Measurements from ENCODE around the gene TAX1BP3. TPM values are rescaled to one million over a fixed set of nuclear protein-coding genes. Genes with fewer than 3 reads are reported as not detected.
"Not testable (repeated sequence)": the region's sequence is repeated elsewhere in the genome, so short reads cannot be mapped to it uniquely, and the experiment has no call there.

Gene TAX1BP3, protein sequence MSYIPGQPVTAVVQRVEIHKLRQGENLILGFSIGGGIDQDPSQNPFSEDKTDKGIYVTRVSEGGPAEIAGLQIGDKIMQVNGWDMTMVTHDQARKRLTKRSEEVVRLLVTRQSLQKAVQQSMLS
- 10 to 100 TPM; 23.7 to 24.5 TPM for total RNA-seq

DNA sequence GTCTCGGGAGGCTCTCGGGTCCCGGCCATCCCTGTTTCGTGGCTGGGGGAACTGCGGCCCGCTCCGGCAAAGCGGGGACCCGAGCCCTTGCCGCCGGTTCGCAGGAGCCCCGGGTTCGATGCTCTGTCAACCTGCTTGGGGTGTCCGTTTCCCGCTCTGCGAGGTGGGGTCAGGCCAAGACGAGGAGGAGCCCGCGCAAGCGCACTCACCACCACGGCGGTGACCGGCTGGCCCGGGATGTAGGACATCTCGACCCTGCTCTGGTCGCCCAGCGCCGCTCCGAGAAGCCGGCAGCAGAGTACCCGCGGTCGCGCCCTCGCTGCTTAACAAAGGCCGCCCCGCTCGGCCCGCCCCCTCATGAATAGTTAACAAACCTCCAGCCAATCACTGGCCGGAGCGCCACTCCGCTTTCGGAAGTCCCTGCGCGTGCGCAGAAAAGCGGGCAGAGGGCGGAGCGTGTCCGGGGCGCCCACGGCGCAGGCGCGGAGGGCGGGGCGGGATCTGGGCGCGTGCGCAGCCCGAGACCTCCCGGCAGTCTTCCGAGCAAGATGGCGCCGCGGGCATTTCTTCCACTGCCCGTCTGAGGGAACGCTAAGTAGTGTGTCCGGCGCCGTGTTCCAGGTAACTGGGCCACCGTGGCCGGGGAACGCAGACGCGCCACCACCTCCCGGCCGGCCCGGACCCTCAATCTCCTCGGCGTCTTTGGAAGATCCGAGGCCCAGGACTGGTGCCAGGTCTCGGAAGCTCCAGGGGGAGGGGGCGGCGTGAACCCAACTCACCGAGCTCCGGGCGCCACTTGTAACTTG, at the start of gene TAX1BP3, which contains the start of gene EMC6:
Gene TAX1BP3, minus strand, starts transcription at position 300 of the 806 bp plus-strand sequence. Its CDS starts 52 bp downstream, at position 248.
Gene EMC6, plus strand, starts transcription at position 534 of the 806 bp plus-strand sequence. CDS start 335 bp downstream, outside the sequence.
- intact Hi-C loops (cut with micrococcal nuclease) = loop anchor here (1.0 to 2.0 kb wide), 2 partner anchors 28 to 178 kb away; partner anchors contain the start of gene NCBP3
- no peaks in the 10 kb centered on the region for H3K27me3 Mint-ChIP-seq
- peak; percentile 99 for DNase-seq
- H3K4me3 Mint-ChIP-seq = peak within 1 kb of the TSS; percentile 94
- H3K4me1 Mint-ChIP-seq (ENCODE audit: low read depth) = peaks cover 17% of the 10 kb centered on the region
- no peaks in the 10 kb centered on the region for H3K9me3 Mint-ChIP-seq
- H3K27ac Mint-ChIP-seq = peak within 1 kb of the TSS; percentile 72
- POLR2A ChIA-PET = interaction anchor here (0.8 to 0.9 kb wide), 2 partner anchors 32 to 55 kb away, joined by 3 to 5 read pairs; partner anchors contain the start of genes CTNS and HASPIN
- CTCF ChIA-PET = interaction anchor here (0.6 to 1.5 kb wide), 3 partner anchors 14 to 33 kb away, joined by 3 read pairs; partner anchors contain the start of genes CTNS and SHPK
- H3K36me3 Mint-ChIP-seq = peaks cover 5% of the 10 kb centered on the region

DNA sequence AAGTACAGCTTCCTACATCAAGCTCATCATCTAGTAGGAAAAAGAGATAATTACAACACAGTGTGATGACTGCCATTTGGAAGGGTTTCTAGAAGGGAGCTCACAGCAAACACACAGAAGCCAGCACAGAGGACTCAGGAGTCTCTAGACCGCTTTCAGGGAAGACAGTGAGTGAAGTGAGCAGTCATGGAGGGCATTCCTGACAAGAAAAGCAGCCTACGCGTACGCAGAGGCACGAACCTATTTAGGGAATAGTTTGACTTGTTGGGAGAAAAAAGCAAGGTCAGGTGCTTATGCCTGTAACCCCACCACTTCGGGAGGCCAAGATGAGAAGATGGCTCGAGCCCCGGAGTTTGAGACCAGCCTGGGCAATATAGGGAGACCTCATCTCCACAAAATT, 46.9 kb upstream of the TAX1BP3 start:
- intact Hi-C loops (cut with micrococcal nuclease) = no loop called here
- POLR2A ChIA-PET = no interaction called here
- H3K27ac Mint-ChIP-seq = no peak overlapping the region

DNA sequence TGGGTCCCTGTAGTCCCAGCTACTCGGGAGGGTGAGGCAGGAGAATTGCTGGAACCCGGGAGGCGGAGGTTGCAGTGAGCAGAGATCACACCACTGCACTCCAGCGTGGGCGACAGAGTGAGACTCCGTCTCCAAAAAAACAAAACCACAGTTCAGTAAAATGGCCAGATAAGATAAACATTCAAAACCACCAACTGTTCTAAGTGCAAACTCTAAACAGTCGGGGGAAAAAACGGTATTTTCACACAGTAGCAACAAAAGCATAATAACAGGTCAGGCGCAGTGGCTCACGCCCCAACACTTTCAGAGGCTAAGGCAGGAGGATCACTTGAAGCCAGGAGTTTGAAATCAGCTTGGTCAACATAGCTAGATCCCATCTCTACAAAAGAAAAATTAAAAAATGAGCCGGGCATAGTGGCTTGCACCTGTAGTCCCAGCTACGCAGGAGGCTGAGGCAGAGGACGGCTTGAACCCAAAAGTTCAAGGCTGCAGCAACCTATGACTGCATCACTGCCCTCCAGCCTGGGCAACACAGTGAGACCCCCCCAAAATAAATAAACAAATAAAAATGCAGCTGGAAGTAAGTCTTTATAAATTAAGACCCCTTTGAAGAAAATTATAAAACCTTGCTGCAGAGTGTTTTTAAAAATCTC, 44.6 kb upstream of the TAX1BP3 start:
- intact Hi-C loops (cut with micrococcal nuclease) = no loop called here
- CTCF ChIA-PET = interaction anchor here (1.3 to 4.2 kb wide), 3 partner anchors 18 to 133 kb away, joined by 4 to 12 read pairs (median 5); partner anchors contain the start of gene P2RX5
- POLR2A ChIA-PET = no interaction called here
- Mint-ChIP-seq H3K9me3 (no peaks in the 10 kb centered on the region), H3K27ac (peak overlapping the region; percentile 83), H3K4me1 (ENCODE audit: low read depth) (peaks cover 54% of the 10 kb centered on the region), H3K27me3 (no peaks in the 10 kb centered on the region), H3K36me3 (peaks cover 45% of the 10 kb centered on the region), H3K4me3 (no peak overlapping the region)
- DNase-seq = peak; percentile 66

More for the DNA sequence above, 46.9 kb upstream of the TAX1BP3 start:
- peaks cover 49% of the 10 kb centered on the region for H3K4me1 Mint-ChIP-seq (ENCODE audit: low read depth)
- no peaks in the 10 kb centered on the region for H3K9me3 Mint-ChIP-seq
- no peaks in the 10 kb centered on the region for H3K27me3 Mint-ChIP-seq
- H3K36me3 Mint-ChIP-seq = peaks cover 60% of the 10 kb centered on the region
- DNase-seq = no peak
- CTCF ChIA-PET = interaction anchor here (4.2 kb wide), 1 partner anchor 22 kb away, joined by 12 read pairs; no protein-coding TSS in a partner anchor
- H3K4me3 Mint-ChIP-seq = no peak overlapping the region

DNA sequence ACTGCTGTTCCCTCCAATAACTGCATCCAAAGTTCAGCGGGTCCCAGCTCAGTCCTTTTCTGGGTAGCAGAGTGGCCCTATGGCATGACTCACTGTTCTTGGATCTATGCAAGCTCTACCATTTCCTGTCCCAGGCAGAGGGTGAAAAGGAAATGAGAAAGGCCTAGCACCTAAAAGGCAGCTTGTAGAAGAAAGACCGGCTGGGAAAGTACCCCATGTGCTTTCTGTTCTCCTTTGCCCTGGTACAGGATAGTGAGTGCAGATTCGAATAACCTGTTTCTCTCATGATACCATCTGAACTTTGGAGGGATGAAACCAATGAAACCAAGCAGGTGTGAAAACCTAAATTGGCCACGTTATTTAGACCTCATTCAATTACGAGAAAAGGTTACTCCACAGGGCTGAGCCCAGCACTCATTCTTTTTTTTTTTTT, 42.6 kb upstream of the TAX1BP3 start:
- ChIA-PET CTCF (interaction anchor here (0.7 to 2.1 kb wide), 9 partner anchors 10 to 135 kb away, joined by 3 to 8 read pairs (median 5); partner anchors contain the start of gene HASPIN), POLR2A (interaction anchor here (0.7 to 2.2 kb wide), 5 partner anchors 10 to 85 kb away, joined by 3 to 24 read pairs (median 9); partner anchors contain the start of genes HASPIN and P2RX5)
- Mint-ChIP-seq H3K27ac (peak overlapping the region; percentile 83), H3K4me3 (peak overlapping the region; percentile 49), H3K9me3 (no peaks in the 10 kb centered on the region), H3K27me3 (no peaks in the 10 kb centered on the region), H3K4me1 (ENCODE audit: low read depth) (peaks cover 48% of the 10 kb centered on the region), H3K36me3 (peaks cover 28% of the 10 kb centered on the region)
- peak; percentile 85 for DNase-seq
- intact Hi-C loops (cut with micrococcal nuclease) = loop anchor here (1.0 kb wide), 4 partner anchors 12 to 71 kb away; partner anchors contain the start of gene HASPIN

DNA sequence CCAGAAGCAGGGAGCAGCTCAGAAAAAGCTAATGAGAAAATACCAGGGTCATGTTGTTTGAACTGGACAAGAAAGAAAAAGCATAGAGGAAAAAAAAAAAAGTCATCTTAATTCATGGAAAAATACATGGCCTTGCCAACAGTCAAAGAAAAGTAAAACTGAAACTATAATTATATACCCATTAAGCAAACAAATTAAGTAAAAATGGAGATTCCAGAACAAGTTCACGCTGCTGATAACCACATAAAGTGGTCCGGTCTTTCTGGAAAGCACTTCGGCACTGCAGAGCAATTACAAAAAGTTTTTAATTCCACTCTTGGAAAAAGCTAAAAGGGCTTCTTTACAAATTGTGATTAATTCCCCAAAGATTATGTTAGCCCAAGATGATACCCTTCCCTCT, 40.0 kb upstream of the TAX1BP3 start:
- Mint-ChIP-seq H3K9me3 (no peaks in the 10 kb centered on the region), H3K36me3 (peaks cover 15% of the 10 kb centered on the region), H3K4me1 (ENCODE audit: low read depth) (peaks cover 44% of the 10 kb centered on the region), H3K4me3 (no peak overlapping the region), H3K27me3 (no peaks in the 10 kb centered on the region), H3K27ac (no peak overlapping the region)
- CTCF ChIA-PET = interaction anchor here (0.9 to 2.4 kb wide), 4 partner anchors 25 to 206 kb away, joined by 3 to 13 read pairs (median 4); no protein-coding TSS in a partner anchor
- intact Hi-C loops (cut with micrococcal nuclease) = loop anchor here (5.0 kb wide), 1 partner anchor 801 kb away; no protein-coding TSS in a partner anchor
- POLR2A ChIA-PET = no interaction called here
- DNase-seq = no peak

DNA sequence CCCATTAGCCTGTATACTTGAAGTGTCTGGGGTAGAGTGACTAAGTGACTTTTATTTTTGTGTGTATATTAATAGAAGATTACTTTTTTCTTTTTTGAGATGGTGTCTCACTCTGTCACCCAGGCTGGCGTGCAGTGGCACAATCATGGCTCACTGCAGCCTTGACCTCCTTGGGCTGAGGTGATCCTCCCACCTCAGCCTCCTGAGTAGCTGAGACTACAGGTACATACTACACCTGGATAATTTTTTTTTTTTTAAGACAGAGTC, 37.3 kb upstream of the TAX1BP3 start:
- H3K9me3 Mint-ChIP-seq, H3K4me3 Mint-ChIP-seq, DNase-seq, H3K27me3 Mint-ChIP-seq, CTCF ChIA-PET, H3K27ac Mint-ChIP-seq, H3K36me3 Mint-ChIP-seq: not testable (repeated sequence)
- intact Hi-C loops (cut with micrococcal nuclease) = loop anchor here (5.0 kb wide), 1 partner anchor 798 kb away; no protein-coding TSS in a partner anchor
- POLR2A ChIA-PET = interaction anchor here (1.2 to 1.3 kb wide), 2 partner anchors 10 to 12 kb away, joined by 3 read pairs; no protein-coding TSS in a partner anchor
- peaks cover 21% of the 10 kb centered on the region for H3K4me1 Mint-ChIP-seq (ENCODE audit: low read depth)

DNA sequence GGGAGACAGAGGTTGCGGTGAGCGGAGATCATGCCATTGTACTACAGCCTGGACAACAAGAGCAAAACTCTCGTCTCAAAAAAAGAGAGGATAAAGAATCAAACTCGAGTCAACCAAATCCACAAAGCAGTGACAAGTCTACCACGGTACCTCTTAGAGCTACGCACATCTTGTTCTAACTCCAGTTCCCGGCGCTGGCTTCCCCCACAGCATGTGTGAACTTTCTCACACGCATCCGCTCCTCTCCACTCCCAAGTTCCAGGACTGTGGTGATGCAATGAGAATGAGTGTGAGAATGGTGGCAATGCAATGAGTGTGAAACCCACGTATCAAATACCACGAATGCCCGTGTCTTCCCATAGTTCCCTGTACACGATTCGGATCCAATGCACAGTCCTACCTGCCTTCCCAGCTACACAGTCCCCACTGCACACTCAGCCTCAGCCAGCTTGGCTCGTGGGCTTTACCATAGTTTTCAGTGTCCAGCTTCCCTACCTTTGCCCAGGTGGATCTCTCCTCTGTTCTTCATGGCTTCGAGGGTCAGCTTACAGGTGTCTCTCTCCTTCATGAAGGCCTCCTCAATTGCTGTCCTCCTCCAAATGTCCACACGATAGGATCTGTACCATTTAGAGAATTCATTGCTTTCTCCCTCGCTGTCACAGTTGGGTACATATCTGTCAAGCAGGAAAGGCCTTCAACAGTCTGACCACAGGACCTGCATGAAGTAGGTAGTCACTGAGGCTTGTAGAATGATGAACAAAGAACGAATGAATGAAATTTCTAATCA, 36.7 kb upstream of the TAX1BP3 start:
- Mint-ChIP-seq H3K9me3 (peaks cover 6% of the 10 kb centered on the region), H3K27ac (no peak overlapping the region), H3K36me3 (peaks cover 9% of the 10 kb centered on the region), H3K4me1 (ENCODE audit: low read depth) (peaks cover 17% of the 10 kb centered on the region), H3K27me3 (no peaks in the 10 kb centered on the region), H3K4me3 (no peak overlapping the region)
- ChIA-PET CTCF (no interaction called here), POLR2A (interaction anchor here (1.2 to 1.3 kb wide), 2 partner anchors 10 to 11 kb away, joined by 3 read pairs; no protein-coding TSS in a partner anchor)
- intact Hi-C loops (cut with micrococcal nuclease) = loop anchor here (5.0 kb wide), 1 partner anchor 798 kb away; no protein-coding TSS in a partner anchor
- no peak for DNase-seq

DNA sequence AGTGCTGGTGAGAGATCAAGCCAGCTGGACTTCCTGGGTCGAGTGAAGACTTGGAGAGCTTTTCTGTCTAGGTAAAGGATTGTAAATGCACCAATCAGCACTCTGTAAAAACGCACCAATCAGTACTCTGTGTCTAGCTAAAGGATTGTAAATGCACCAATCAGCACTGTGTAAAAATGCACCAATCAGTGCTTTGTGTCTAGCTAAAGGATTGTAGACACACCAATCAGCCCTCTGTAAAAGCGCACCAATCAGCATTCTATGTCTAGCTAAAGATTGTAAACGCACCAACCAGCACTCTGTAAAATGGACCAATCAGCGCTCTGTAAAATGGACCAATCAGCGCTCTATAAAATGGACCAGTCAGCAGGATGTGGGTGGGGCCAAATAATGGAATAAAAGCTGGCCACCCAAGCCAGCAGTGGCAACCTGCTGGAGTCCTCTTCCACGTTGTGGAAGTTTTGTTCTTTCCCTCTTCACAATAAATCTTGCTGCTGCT, 33.7 kb upstream of the TAX1BP3 start:
- POLR2A ChIA-PET; H3K4me1 Mint-ChIP-seq (ENCODE audit: low read depth); H3K27ac Mint-ChIP-seq; H3K27me3 Mint-ChIP-seq; H3K36me3 Mint-ChIP-seq; DNase-seq; H3K4me3 Mint-ChIP-seq; intact Hi-C loops (cut with micrococcal nuclease): not testable (repeated sequence)
- peaks cover 14% of the 10 kb centered on the region for H3K9me3 Mint-ChIP-seq
- CTCF ChIA-PET = interaction anchor here (1.1 to 1.2 kb wide), 2 partner anchors 19 to 136 kb away, joined by 3 to 4 read pairs; no protein-coding TSS in a partner anchor

DNA sequence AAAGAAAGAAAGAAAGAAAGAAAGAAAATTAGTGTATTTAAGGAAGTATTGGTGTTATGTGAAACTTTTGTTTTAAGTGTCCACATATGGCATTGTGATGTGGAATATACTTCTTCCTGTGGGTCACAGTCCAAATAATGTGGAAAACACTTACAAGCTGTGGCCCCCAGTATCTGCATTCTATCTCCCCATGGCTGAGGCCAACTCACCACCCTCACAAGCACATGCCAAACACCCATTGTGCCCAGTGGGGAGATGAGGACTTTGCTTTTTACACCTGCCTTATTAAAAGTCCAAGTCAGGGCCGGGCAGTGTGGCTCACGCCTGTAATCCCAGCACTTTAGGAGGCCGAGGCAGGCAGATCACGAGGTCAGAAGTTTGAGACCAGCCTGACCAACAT, 31.6 kb upstream of the TAX1BP3 start:
- H3K4me1 Mint-ChIP-seq (ENCODE audit: low read depth) = peaks cover 3% of the 10 kb centered on the region
- ChIA-PET POLR2A (no interaction called here), CTCF (interaction anchor here (1.2 kb wide), 1 partner anchor 17 kb away, joined by 5 read pairs; no protein-coding TSS in a partner anchor)
- peaks cover 9% of the 10 kb centered on the region for H3K36me3 Mint-ChIP-seq
- H3K27me3 Mint-ChIP-seq = no peaks in the 10 kb centered on the region
- intact Hi-C loops (cut with micrococcal nuclease) = no loop called here
- H3K4me3 Mint-ChIP-seq = no peak overlapping the region
- H3K27ac Mint-ChIP-seq = no peak overlapping the region
- DNase-seq = no peak
- peaks cover 14% of the 10 kb centered on the region for H3K9me3 Mint-ChIP-seq

DNA sequence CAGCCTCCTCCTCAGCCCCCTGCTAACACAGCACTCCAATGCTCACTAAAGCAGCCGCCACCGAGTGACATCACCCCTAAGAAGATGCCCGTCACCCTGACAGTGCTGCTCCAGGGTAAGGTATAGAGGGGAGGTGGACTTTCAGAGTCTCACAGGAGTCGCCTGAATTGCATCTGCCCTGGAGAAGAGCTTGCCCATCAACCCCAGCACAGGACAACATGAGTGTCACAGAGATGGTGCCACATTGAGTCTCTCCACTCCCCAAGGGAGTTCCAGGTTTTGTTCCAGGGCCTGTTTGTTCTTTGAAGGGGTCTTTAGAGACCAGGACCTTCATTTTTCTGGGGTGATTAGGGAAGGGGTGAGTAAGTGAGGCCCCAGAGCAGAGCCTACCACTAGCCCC, 29.8 kb upstream of the TAX1BP3 start:
- DNase-seq = no peak
- peaks cover 14% of the 10 kb centered on the region for H3K9me3 Mint-ChIP-seq
- POLR2A ChIA-PET = no interaction called here
- H3K27ac Mint-ChIP-seq = no peak overlapping the region
- H3K36me3 Mint-ChIP-seq = peaks cover 9% of the 10 kb centered on the region
- peaks cover 19% of the 10 kb centered on the region for H3K4me1 Mint-ChIP-seq (ENCODE audit: low read depth)
- H3K4me3 Mint-ChIP-seq = no peak overlapping the region
- CTCF ChIA-PET = no interaction called here
- intact Hi-C loops (cut with micrococcal nuclease) = no loop called here
- H3K27me3 Mint-ChIP-seq = no peaks in the 10 kb centered on the region

DNA sequence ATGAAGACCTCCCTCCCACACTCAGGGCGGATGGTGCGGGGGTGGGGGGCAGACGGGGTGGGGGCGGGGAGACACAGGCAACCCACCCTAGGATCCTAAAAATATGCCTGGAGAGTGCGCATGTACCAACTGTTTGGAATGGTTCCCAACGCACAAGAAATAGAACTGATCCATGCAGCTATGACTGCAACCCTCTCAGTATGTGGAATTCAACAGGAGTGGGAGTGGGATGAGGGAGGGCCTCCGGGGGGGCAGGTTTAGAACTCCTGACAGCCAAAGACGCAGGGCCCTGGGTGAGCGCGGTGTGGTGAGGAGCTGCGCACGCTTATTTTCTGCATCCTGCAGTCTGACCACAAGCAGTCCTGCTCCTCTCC, 28.7 kb upstream of the TAX1BP3 start:
- Mint-ChIP-seq H3K9me3 (peaks cover 11% of the 10 kb centered on the region), H3K27ac (no peak overlapping the region), H3K4me1 (ENCODE audit: low read depth) (peaks cover 20% of the 10 kb centered on the region), H3K36me3 (peaks cover 2% of the 10 kb centered on the region), H3K4me3 (peak overlapping the region; percentile 3), H3K27me3 (no peaks in the 10 kb centered on the region)
- ChIA-PET POLR2A (interaction anchor here (4.3 kb wide), 1 partner anchor 14 kb away, joined by 24 read pairs; no protein-coding TSS in a partner anchor), CTCF (interaction anchor here (2.9 kb wide), 1 partner anchor 41 kb away, joined by 14 read pairs; no protein-coding TSS in a partner anchor)
- DNase-seq = no peak
- intact Hi-C loops (cut with micrococcal nuclease) = no loop called here

Data from activated CD4-positive, alpha-beta memory T cell treated with anti-CD3 and anti-CD28 coated beads for 36 hours (primary cell).